Inflammatory macrophage treated with lipopolysaccharide for 1 hour (primary cell): ENCODE measurements around the gene CGB7.

Source experiments
- DNase-seq, 2 donors: peaks; one replicate each; pipeline ENCODE4 v3.0.0-alpha.2; 2020 to 2022

Gene CGB7

GRCh38 chr19:49014870-49015255, 42.7 kb downstream of the CGB7 start:
- DNase-seq: no peak

DNA sequence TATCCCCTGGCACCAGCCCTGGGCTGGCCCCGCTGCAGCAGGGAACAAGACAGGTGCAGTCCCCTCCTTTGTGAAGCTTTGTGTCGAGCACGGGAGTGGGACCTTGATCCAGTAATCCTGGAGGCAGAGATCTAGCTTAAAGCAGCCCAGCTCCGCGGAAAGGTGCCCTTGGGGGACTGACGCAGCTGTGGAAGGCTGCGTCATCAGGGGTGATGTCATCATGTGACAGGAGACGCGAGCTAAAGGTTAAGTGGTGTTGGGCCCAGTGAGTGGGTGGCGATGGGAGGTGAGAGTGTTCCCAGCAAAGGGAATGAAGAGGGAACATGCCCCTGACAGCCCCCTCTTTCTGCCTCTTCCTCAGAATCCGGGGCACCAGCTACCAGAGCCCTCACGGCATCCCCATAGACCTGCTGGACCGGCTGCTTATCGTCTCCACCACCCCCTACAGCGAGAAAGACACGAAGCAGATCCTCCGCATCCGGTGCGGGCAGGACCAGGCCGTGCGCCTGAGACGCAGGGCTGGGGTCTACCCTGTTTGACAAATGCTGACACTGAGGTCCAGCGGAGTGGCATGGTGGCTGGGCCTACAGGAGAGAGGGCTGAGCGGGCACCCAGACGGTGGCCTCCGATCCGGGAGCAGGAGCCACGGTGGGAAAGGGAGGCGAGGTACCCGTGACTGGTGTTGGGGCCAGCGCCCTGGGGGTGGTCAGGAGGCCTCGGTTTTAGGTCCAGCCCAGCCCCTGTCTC, 43.3 kb downstream of the CGB7 start:
- no peak for DNase-seq

DNA sequence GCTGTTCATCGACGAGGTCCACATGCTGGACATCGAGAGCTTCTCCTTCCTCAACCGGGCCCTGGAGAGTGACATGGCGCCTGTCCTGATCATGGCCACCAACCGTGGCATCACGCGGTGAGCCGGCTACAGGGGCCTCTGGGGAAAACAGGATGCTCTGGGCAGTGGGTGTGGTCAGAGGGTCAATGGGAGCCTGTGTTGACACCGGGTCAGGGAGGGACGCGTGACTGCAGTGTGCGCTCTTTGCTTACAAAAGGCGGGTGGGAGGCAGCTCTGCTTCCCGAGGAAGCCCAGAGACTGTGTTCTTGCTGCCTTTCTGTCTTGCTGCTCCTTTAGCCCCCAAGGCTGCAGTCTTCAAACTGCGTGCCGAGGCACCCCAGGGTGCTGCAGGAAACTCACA, 46.4 kb downstream of the CGB7 start:
- DNase-seq: no peak

DNA sequence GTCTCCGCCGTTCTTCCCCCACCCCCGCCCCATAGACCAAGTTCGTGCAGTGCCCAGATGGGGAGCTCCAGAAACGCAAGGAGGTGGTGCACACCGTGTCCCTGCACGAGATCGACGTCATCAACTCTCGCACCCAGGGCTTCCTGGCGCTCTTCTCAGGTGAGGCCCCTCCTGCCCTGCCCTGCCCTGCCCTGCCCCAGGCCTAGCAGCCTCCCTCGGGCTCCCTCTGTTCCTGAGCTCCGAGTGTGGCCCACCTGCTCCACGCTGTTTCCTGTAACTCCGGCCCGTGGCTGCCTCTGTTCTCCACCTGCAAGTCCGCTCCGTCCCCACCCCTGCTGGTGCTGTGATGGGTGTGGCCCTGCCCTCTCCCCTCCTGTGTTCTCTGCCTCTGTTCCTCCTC, 47.1 kb downstream of the CGB7 start:
- DNase-seq: no peak

- DNase-seq: no peak
Observed at GRCh38 chr19:49009828-49010227, 47.7 kb downstream of the CGB7 start.

GRCh38 chr19:49006905-49007304, 50.6 kb downstream of the CGB7 start:
- DNase-seq: no peak

GRCh38 chr19:49004964-49005614, 52.5 kb downstream of the CGB7 start:
- no peak for DNase-seq
